Activated CD4-positive, alpha-beta memory T cell treated with anti-CD3 and anti-CD28 coated beads, Interleukin-2, amount 10 ng/mL, durations not matched to agents 7 days and 5 days (primary cell): ENCODE results near the gene MPC2. TPM values are rescaled to one million over a fixed set of nuclear protein-coding genes. Genes with fewer than 3 reads are reported as not detected.

ENCODE experiments used
- CTCF ChIA-PET: fragments of 350-600 bp; sonication (Branson Sonifier 250); formaldehyde crosslinking; loops from one replicate; lab custom pipeline; 2021; ENCODE audit warnings: antibody characterized with exemption, inconsistent platforms; lab: Charles Lee
- POLR2A ChIA-PET: fragments of 350-600 bp; sonication (Branson Sonifier 250); formaldehyde crosslinking; loops from one replicate; lab custom pipeline; 2021; ENCODE audit warnings: antibody characterized with exemption; lab: Charles Lee
- DNase-seq: peaks from one replicate; pipeline ENCODE4 v3.0.0-alpha.2; 2020
- H3K27ac Mint-ChIP-seq: one replicate; pipeline ENCODE4 v1.8.0; 2021; ENCODE audit warnings: mild to moderate bottlenecking, mixed read lengths
- H3K27me3 Mint-ChIP-seq: one replicate; pipeline ENCODE4 v1.8.0; 2021; ENCODE audit warnings: mixed read lengths
- H3K36me3 Mint-ChIP-seq: one replicate; pipeline ENCODE4 v1.8.0; 2021; ENCODE audit warnings: low read depth, mixed read lengths
- H3K4me1 Mint-ChIP-seq: one replicate; pipeline ENCODE4 v1.8.0; 2021; ENCODE audit warnings: mixed read lengths
- H3K4me3 Mint-ChIP-seq: one replicate; pipeline ENCODE4 v1.8.0; 2021; ENCODE audit warnings: mild to moderate bottlenecking, mixed read lengths
- H3K9me3 Mint-ChIP-seq: one replicate; pipeline ENCODE4 v1.8.0; 2021; ENCODE audit warnings: mixed read lengths
- total RNA-seq, 2 experiments: library from RNA; stranded (reverse); gene quantifications; one replicate each; pipeline ENCODE4 v1.2.3, GENCODE V29; 2021

Gene MPC2
- total RNA-seq, 2 experiments from 2014 or later, result 61.4 to 61.5 TPM

DNA sequence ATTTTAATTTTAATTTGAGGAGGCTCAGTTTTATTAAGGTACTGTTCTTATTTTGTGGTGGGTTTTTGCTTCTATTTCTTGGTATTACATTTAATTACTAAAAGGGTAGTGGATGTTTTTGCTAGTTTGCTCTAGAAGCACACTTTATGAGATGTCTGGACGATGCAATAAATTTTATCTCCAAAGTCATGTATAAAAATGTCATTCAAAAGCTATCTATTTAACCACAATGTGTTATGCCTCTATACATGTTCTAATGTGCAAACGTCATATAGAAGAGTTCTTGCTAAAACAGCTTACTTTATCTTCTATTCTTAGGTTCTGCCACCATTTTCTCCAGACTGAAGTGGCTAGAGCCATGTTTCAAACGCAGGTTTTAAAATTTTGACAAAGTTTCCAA, 12.9 kb upstream of the MPC2 start:
- peaks cover 2% of the 10 kb centered on the region for H3K9me3 Mint-ChIP-seq
- no peaks in the 10 kb centered on the region for H3K27me3 Mint-ChIP-seq
- ChIA-PET POLR2A (interaction anchor here (3.1 kb wide), 1 partner anchor 14 kb away, joined by 12 read pairs; the partner anchor contains the start of gene DCAF6), CTCF (interaction anchor here (0.7 kb wide), 1 partner anchor 132 kb away, joined by 3 read pairs; no protein-coding TSS in a partner anchor)
- peaks cover 22% of the 10 kb centered on the region for H3K36me3 Mint-ChIP-seq
- H3K4me3 Mint-ChIP-seq, result no peak overlapping the region
- H3K4me1 Mint-ChIP-seq, result peaks cover 14% of the 10 kb centered on the region
- no peak for DNase-seq
- H3K27ac Mint-ChIP-seq, result no peak overlapping the region

DNA sequence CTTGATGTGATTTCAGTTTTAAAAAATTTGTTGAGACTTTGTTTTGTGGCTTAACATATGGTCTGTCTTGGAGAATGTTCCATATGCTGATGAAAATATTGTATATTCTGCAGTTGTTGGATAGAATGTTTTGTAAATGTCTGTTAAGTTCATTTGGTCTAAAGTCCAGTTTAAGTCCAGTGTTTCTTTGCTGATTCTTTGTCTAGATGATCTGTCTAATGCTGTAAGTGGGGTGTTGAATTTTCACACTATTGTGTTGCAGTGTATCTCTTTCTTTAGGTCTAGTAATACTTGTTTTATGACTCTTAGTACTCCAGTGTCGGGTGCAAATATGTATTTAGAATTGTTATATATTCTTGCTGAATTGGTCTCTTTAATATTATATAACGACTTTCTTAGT, 10.9 kb upstream of the MPC2 start:
- ChIA-PET CTCF (no interaction called here), POLR2A (no interaction called here)
- H3K9me3 Mint-ChIP-seq, result peaks cover 2% of the 10 kb centered on the region
- peaks cover 17% of the 10 kb centered on the region for H3K36me3 Mint-ChIP-seq
- H3K27ac Mint-ChIP-seq, result no peak overlapping the region
- H3K27me3 Mint-ChIP-seq, result no peaks in the 10 kb centered on the region
- DNase-seq, result no peak
- no peak overlapping the region for H3K4me3 Mint-ChIP-seq
- H3K4me1 Mint-ChIP-seq, result peaks cover 14% of the 10 kb centered on the region

DNA sequence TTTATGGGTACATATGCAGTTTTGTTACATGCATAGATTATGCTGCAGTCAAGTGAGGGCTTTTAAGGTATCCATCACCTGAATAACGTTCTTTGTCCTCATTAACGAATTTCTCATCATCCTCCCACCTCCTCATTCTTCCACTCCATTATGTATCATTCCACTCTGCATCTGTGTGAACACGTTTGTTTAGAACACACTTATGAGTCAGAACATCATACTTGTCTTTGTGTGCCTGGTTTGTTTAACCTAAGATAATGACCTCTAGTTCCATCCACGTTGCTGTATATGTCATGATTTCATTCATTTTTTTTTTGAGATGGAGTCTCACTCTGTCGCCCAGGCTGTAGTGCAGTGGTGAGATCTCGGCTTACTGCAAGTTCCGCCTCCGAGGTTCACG, 6.7 kb upstream of the MPC2 start:
- peaks cover 2% of the 10 kb centered on the region for H3K9me3 Mint-ChIP-seq
- H3K27me3 Mint-ChIP-seq, result no peaks in the 10 kb centered on the region
- DNase-seq, result no peak
- H3K27ac Mint-ChIP-seq, result no peak overlapping the region
- H3K4me3 Mint-ChIP-seq, result no peak overlapping the region
- peaks cover 14% of the 10 kb centered on the region for H3K4me1 Mint-ChIP-seq
- POLR2A ChIA-PET, result no interaction called here
- CTCF ChIA-PET, result no interaction called here
- peaks cover 7% of the 10 kb centered on the region for H3K36me3 Mint-ChIP-seq

DNA sequence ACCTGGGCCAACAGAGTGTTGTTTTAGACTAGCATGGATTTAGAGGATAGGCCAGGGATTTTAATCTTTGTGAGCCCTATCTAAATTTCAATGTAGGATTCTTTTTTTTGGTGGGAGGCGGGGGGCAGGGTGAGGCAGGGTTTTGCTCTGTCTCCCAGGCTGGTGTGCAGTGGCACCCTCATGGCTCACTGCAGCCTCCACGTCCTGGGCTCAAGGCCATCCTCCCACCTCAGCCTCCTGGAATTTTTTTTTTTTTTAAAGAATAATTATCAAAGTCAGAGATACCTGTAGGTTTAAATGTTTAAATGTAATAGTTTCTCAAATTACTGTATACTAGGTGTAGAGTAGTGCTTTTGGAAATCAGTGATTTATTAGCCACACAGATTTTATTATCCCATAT, 3.4 kb upstream of the MPC2 start:
- H3K36me3 Mint-ChIP-seq, result peaks cover 7% of the 10 kb centered on the region
- CTCF ChIA-PET, result no interaction called here
- POLR2A ChIA-PET, result no interaction called here
- no peak for DNase-seq
- H3K4me1 Mint-ChIP-seq, result peaks cover 7% of the 10 kb centered on the region
- peaks cover 2% of the 10 kb centered on the region for H3K9me3 Mint-ChIP-seq
- no peak overlapping the region for H3K4me3 Mint-ChIP-seq
- H3K27ac Mint-ChIP-seq, result no peak overlapping the region
- no peaks in the 10 kb centered on the region for H3K27me3 Mint-ChIP-seq

DNA sequence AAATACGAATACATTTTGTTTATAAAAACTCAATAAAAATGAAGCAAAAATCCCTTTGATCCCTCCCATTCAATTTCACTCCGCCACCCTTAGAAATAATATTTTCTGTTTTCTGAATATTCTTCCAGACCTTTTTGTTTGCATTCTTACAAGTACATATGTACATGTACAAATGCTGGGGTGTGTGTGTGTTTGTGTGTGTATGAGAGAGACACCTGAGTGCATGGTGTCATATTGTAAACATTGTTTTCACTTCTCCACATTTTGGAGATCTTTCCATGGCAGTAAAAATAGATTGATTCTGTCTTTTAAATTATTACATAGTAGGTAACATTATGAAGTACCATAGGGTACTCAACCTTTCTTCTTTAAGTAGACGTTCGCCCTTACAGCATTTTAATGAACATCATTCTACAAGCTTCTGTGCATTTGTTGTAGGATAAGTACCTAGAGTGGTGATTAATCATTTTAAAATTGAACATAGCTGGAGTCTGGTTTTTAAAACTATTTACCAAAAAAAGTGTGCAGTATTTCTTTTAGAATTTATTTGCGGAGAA, 1.3 kb upstream of the MPC2 start:
- POLR2A ChIA-PET, result interaction anchor here (0.8 to 4.4 kb wide), 4 partner anchors 223 to 1099 kb away, joined by 3 to 67 read pairs (median 15); partner anchors contain the start of genes POGK and POU2F1
- DNase-seq, result no peak
- H3K27me3 Mint-ChIP-seq, result no peaks in the 10 kb centered on the region

DNA sequence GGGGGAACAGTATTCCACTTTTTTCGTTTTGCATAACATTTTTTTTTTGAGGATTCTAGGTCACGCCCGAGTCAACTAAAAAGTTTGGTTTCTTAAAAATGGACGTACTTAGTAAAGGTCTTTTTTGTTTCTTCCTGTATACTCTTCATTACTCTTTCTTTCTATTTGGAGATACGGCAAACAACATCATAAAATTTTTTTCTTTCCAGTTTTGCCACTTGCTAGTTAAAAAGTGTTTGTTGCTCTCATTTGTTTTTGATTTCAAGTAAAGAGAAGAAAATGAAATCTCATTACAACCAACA, 788 bp upstream of the MPC2 start:
- Mint-ChIP-seq H3K27me3 (no peaks in the 10 kb centered on the region), H3K9me3 (no peaks in the 10 kb centered on the region), H3K4me1 (peaks cover 30% of the 10 kb centered on the region), H3K4me3 (peak overlapping the region; percentile 88), H3K36me3 (no peaks in the 10 kb centered on the region), H3K27ac (peak overlapping the region; percentile 93)
- ChIA-PET POLR2A (interaction anchor here (0.8 to 4.4 kb wide), 11 partner anchors 10 to 1771 kb away, joined by 3 to 67 read pairs (median 4); partner anchors contain the start of genes POGK, POU2F1, RCSD1 and SFT2D2), CTCF (interaction anchor here (0.8 to 4.3 kb wide), 2 partner anchors 222 to 306 kb away, joined by 4 to 27 read pairs; no protein-coding TSS in a partner anchor)
- no peak for DNase-seq

More for the DNA sequence above, 1.3 kb upstream of the MPC2 start:
- Mint-ChIP-seq H3K36me3 (no peaks in the 10 kb centered on the region), H3K4me3 (peak overlapping the region; percentile 88), H3K27ac (peak overlapping the region; percentile 27), H3K9me3 (no peaks in the 10 kb centered on the region), H3K4me1 (peaks cover 26% of the 10 kb centered on the region)
- CTCF ChIA-PET, result interaction anchor here (0.8 to 1.1 kb wide), 3 partner anchors 11 to 306 kb away, joined by 3 to 5 read pairs (median 4); no protein-coding TSS in a partner anchor

DNA sequence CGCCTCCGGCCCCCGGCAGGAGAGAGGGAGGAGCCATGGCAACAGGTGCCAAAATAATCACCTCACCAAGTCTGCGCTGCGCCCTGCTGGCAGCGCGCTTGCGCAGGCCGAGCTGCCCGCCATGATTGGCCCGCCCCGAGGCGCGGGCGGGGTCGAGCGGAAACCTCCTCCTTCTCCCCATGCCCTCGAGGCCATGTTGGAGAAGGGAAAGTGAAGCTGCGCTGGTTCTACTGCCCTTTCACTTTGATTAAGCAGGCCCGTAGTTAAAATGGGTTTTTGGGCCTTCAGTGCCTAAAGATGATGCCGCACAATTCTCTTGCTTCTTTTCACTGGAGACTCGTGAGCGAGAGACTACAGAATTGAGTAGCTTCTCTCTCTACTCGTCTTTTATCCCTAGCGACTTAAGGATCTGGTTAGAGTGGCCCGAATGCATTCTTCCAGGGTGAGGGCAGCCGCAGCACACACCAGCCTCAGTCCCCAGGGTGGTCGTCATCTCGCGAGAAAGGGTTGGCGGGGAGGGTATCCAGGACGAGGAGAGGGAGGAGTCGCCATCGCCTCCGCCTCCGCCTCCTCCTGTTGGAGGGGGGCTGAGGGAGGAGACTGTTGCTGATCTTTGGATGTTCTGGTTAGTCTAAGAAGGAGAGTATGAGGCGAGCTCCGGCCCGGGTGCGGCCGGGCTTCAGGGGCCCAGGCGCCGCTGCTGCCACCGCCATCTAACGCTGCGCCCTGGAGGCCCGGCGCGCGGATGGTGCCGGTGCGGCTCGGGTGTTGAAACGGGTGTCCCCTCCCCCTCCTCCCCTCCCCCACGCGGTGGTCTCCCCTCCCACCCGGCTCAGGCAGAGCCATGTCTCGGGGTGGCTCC, 573 bp downstream of the MPC2 start, which contains the start of gene DCAF6:
TSS of gene DCAF6 (plus strand) at position 616 of the 862 bp plus-strand sequence. CDS start at position 845, 229 bp downstream.
- no peaks in the 10 kb centered on the region for H3K27me3 Mint-ChIP-seq
- no peaks in the 10 kb centered on the region for H3K36me3 Mint-ChIP-seq
- CTCF ChIA-PET, result interaction anchor here (1.8 to 4.3 kb wide), 3 partner anchors 146 to 716 kb away, joined by 6 to 27 read pairs (median 21); partner anchors contain the start of gene POU2F1
- POLR2A ChIA-PET, result interaction anchor here (0.6 to 4.4 kb wide), 41 partner anchors 9 to 1772 kb away, joined by 3 to 67 read pairs (median 4); partner anchors contain the start of genes ADCY10, MPZL1, POGK and POU2F1
- peaks cover 34% of the 10 kb centered on the region for H3K4me1 Mint-ChIP-seq
- H3K9me3 Mint-ChIP-seq, result no peaks in the 10 kb centered on the region
- H3K4me3 Mint-ChIP-seq, result peak within 1 kb of the TSS; percentile 88
- peak; percentile 97 for DNase-seq
- H3K27ac Mint-ChIP-seq, result peak within 1 kb of the TSS; percentile 93

DNA sequence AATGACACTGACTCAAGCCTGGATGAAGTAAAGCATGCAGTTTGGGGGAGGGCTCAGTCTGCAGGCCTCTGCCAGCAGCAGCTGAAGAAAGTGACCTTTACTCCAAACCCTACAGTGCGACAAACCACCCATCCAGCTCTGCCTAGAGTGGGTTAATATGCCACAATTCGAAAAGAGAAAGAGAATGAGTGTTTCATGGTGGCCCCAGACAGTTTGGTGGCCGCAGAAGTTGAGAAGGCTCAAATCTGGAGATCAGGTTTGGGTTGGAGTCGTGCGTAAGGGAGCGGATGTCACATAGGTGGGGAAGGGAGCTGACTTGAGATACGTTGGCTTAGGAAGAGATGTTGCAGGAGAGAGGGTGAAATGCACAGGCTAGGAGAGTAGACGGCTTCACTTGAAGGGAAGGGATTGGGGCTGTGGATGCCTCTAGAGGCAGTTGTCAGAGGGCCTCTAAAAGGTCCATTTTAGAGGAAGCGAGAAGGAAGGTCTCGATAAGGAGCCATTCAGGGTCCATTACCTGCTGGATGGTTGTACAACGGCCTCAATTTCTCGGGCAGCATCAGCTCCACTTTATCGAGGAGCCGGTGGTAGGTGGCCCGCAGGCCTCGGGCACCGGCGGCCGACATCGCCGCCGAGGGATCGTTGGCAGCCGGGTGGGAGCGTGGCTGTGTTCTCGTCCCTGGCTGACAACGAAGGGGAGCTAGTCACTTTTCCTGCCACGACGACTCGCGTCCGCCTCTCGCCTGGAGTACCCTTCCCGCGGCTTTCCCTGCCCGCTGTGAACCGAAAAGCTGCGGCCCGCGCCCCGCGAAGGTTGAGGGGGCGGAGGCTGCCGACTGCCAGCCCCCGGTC, 1.4 kb downstream of the MPC2 start:
- Mint-ChIP-seq H3K9me3 (no peaks in the 10 kb centered on the region), H3K4me1 (peaks cover 34% of the 10 kb centered on the region), H3K36me3 (no peaks in the 10 kb centered on the region), H3K27me3 (no peaks in the 10 kb centered on the region), H3K4me3 (peak overlapping the region; percentile 88), H3K27ac (peak overlapping the region; percentile 93)
- ChIA-PET CTCF (interaction anchor here (1.1 to 4.3 kb wide), 4 partner anchors 136 to 715 kb away, joined by 3 to 27 read pairs (median 14); partner anchors contain the start of gene POU2F1), POLR2A (interaction anchor here (0.7 to 4.4 kb wide), 38 partner anchors 8 to 1761 kb away, joined by 3 to 67 read pairs (median 4); partner anchors contain the start of genes ADCY10, MPZL1, POU2F1 and RCSD1)
- peak; percentile 59 for DNase-seq

DNA sequence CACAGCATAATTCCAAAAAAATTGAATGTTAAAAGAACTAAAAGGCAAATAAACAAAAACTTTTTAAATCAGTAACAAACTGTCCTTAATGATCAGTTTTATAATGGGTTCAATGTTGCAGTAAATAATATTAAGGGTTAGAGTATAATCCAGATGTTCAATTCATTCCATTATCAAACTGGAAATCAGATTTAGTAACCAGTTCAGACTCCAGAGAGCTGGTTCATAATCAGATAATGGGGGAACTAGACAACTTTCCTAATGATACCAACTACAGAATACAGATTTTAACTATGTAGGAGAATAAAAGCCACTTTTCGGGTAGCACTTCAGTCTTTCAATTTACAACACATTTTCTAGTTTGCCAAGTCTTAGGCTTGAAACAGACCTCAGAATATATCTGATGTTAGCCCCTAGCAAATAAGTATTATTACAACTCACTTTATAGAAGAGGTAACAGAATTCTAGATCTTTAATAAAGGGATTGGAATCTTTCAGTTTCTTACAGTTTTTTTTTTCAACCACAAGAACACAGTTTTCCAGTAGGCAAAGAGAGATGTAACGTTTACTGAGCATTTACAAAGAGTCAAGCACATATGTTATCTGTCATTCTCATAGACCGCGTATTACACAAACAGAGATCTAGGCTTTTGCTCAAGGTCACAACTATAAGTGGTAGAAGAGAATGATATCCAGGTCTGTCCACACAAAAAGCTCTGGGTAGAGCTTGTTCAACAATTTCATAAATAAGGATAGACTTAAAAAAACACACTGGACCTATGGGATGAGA, 2.3 kb downstream of the MPC2 start:
- no peaks in the 10 kb centered on the region for H3K9me3 Mint-ChIP-seq
- H3K36me3 Mint-ChIP-seq, result no peaks in the 10 kb centered on the region
- peaks cover 34% of the 10 kb centered on the region for H3K4me1 Mint-ChIP-seq
- DNase-seq, result no peak
- H3K4me3 Mint-ChIP-seq, result peak overlapping the region; percentile 88
- ChIA-PET POLR2A (interaction anchor here (1.0 to 4.4 kb wide), 15 partner anchors 11 to 715 kb away, joined by 3 to 67 read pairs (median 8); partner anchors contain the start of genes POU2F1, RCSD1 and SFT2D2), CTCF (interaction anchor here (1.1 to 4.3 kb wide), 4 partner anchors 135 to 714 kb away, joined by 3 to 27 read pairs (median 14); partner anchors contain the start of gene POU2F1)
- peak overlapping the region; percentile 93 for H3K27ac Mint-ChIP-seq
- no peaks in the 10 kb centered on the region for H3K27me3 Mint-ChIP-seq

DNA sequence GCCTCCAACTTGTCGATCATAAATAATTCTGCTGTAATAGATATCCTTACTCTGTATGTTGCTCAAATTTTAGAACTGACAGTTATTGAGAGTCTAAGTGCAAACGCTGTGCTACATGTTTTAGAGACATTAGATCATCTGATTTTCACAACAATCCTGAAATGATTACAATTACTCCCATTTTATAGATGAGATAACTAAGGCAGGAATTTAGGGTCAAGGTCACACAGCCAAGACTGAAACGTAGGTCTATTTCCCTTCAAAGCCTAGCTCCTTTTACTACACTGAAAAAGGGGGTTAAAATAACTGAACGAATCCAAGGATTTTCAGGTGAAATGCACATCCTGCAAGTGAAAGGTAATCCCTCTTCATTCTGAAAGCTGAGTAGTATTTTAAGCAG, 3.1 kb downstream of the MPC2 start:
- no peak overlapping the region for H3K27ac Mint-ChIP-seq
- no peak overlapping the region for H3K4me3 Mint-ChIP-seq
- peaks cover 34% of the 10 kb centered on the region for H3K4me1 Mint-ChIP-seq
- no peaks in the 10 kb centered on the region for H3K9me3 Mint-ChIP-seq
- DNase-seq, result no peak
- H3K27me3 Mint-ChIP-seq, result no peaks in the 10 kb centered on the region
- no peaks in the 10 kb centered on the region for H3K36me3 Mint-ChIP-seq
- CTCF ChIA-PET, result interaction anchor here (3.5 to 4.3 kb wide), 2 partner anchors 148 to 218 kb away, joined by 21 to 27 read pairs; no protein-coding TSS in a partner anchor
- POLR2A ChIA-PET, result interaction anchor here (1.1 to 4.4 kb wide), 3 partner anchors 10 to 714 kb away, joined by 4 to 67 read pairs (median 26); partner anchors contain the start of gene POU2F1

DNA sequence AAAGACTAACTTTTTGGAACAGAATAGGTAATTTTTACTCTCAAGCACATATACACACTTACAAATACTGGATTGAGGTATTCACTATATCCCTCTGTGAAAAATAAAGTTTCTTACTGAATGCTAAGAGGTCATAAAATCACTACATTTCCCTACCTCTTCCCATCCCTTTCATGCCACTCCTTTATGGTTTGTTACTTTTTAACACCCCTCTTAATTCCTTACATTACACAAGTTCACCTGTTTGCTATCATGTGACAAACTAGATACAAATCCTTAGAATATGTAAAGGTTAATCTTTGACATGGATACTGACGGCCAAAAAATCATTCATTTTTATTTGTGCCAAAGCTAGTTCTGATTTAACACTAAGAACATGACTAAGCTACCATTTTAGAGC, 7.1 kb downstream of the MPC2 start:
- no peaks in the 10 kb centered on the region for H3K27me3 Mint-ChIP-seq
- H3K36me3 Mint-ChIP-seq, result no peaks in the 10 kb centered on the region
- H3K4me3 Mint-ChIP-seq, result no peak overlapping the region
- H3K4me1 Mint-ChIP-seq, result peaks cover 23% of the 10 kb centered on the region
- no peaks in the 10 kb centered on the region for H3K9me3 Mint-ChIP-seq
- no peak for DNase-seq
- H3K27ac Mint-ChIP-seq, result no peak overlapping the region
- POLR2A ChIA-PET, result interaction anchor here (1.1 kb wide), 1 partner anchor 12 kb away, joined by 3 read pairs; no protein-coding TSS in a partner anchor
- CTCF ChIA-PET, result no interaction called here
